Endodermal cell (in vitro differentiated cells): ENCODE results near the gene DNAH8. TPM values are rescaled to one million over a fixed set of nuclear protein-coding genes. Genes with fewer than 3 reads are reported as not detected.

Experiments
- DNase-seq: peaks from one replicate; pipeline ENCODE4 v3.0.0-alpha.2; 2017
- H3K27ac ChIP-seq: 2 replicates; pipeline ENCODE4 v1.5.1; 2013; ENCODE audit warnings: mild to moderate bottlenecking, low read depth, low read length, moderate library complexity
- H3K27me3 ChIP-seq: 2 replicates; pipeline ENCODE4 v1.6.1; 2013; ENCODE audit warnings: mild to moderate bottlenecking, low read length, moderate library complexity; ENCODE audit not compliant: insufficient read depth, control insufficient read depth, poor library complexity, severe bottlenecking
- H3K36me3 ChIP-seq: 2 replicates; pipeline ENCODE4 v1.7.0; 2013; ENCODE audit warnings: mild to moderate bottlenecking, low read length, moderate library complexity; ENCODE audit not compliant: control insufficient read depth, insufficient read depth
- H3K4me1 ChIP-seq: one replicate; pipeline ENCODE4 v1.7.0; 2013; ENCODE audit warnings: low read length; ENCODE audit not compliant: control insufficient read depth, insufficient read depth
- H3K4me3 ChIP-seq: 2 replicates; pipeline ENCODE4 v1.5.1; 2013; ENCODE audit warnings: mild to moderate bottlenecking, low read length, moderate library complexity
- H3K9ac ChIP-seq: 2 replicates; pipeline ENCODE4 v1.6.1; 2013; ENCODE audit warnings: mild to moderate bottlenecking, low read length, moderate library complexity; ENCODE audit not compliant: poor library complexity, severe bottlenecking; ENCODE audit errors: extremely low read depth
- H3K9me3 ChIP-seq: 2 replicates; pipeline ENCODE4 v1.6.1; 2013; ENCODE audit warnings: mild to moderate bottlenecking, low read length, moderate library complexity; ENCODE audit not compliant: control insufficient read depth
- H3K27ac Mint-ChIP-seq: 2 replicates; pipeline ENCODE4 v1.8.0; 2020; ENCODE audit warnings: mixed read lengths
- H3K27me3 Mint-ChIP-seq: 2 replicates; pipeline ENCODE4 v1.8.0; 2021; ENCODE audit warnings: mild to moderate bottlenecking, mixed read lengths; ENCODE audit not compliant: insufficient read depth
- H3K36me3 Mint-ChIP-seq: 2 replicates; pipeline ENCODE4 v1.8.0; 2020; ENCODE audit warnings: low read depth, mixed read lengths
- H3K4me1 Mint-ChIP-seq: 2 replicates; pipeline ENCODE4 v1.8.0; 2020; ENCODE audit warnings: mixed read lengths
- H3K4me3 Mint-ChIP-seq: 2 replicates; pipeline ENCODE4 v1.8.0; 2020; ENCODE audit warnings: mild to moderate bottlenecking, moderate library complexity, mixed read lengths
- H3K9me3 Mint-ChIP-seq: 2 replicates; pipeline ENCODE4 v1.8.0; 2020; ENCODE audit warnings: mild to moderate bottlenecking, mixed read lengths
- CTCF ChIP-seq: fragments of 200-600 bp; sonication (generic); conservative IDR thresholded peaks from 2 replicates; pipeline ENCODE4 v1.5.0; 2021; ENCODE audit warnings: antibody characterized with exemption, mild to moderate bottlenecking
- WGBS, 2 experiments: methylation state at CpG; one replicate each; pipeline versions ENCODE4 v1.1.5 to v1.1.7; 2013; ENCODE audit warnings: missing lambda C conversion rate in 2 of 2, mixed read lengths in 1 of 2; ENCODE audit not compliant: insufficient coverage in 1 of 2, insufficient read length in 1 of 2; 5-methylcytosine and 5-hydroxymethylcytosine counted together
- total RNA-seq, 2 donors: library from RNA; stranded (reverse); fragmentation: NEBNext Ultra II Directional in 1 of 2; extraction: Animal tissue kit (Norgen Biotek cat#: 25700) in 1 of 2; gene quantifications; 2 replicates in 1 of 2; 3 replicates in 1 of 2; pipeline ENCODE4 v1.2.1, GENCODE V29; 2021

The DNAH8 gene
- total RNA-seq, 2 donors from 2014 or later: not detected

- 91 to 100% methylated on average over 2 of the region's 2 CpGs for WGBS, 2 experiments
- no peaks in the 10 kb centered on the region for H3K27me3 ChIP-seq
- no peak for TF ChIP-seq CTCF
- no peaks in the 10 kb centered on the region for H3K4me1 ChIP-seq
- DNase-seq: no peak
- peaks cover 4% of the 10 kb centered on the region for H3K27me3 Mint-ChIP-seq
- H3K9me3 ChIP-seq: no peaks in the 10 kb centered on the region
- H3K27ac ChIP-seq: no peak overlapping the region
- H3K36me3 Mint-ChIP-seq: no peaks in the 10 kb centered on the region
- no peaks in the 10 kb centered on the region for H3K9me3 Mint-ChIP-seq
- peaks cover 14% of the 10 kb centered on the region for H3K4me1 Mint-ChIP-seq
- H3K4me3 Mint-ChIP-seq: no peak overlapping the region
- H3K36me3 ChIP-seq: no peaks in the 10 kb centered on the region
- H3K9ac ChIP-seq: no peak overlapping the region
- no peak overlapping the region for H3K27ac Mint-ChIP-seq
- H3K4me3 ChIP-seq: no peak overlapping the region
These were observed 133.6 kb downstream of the DNAH8 start for GRCh38 chr6:38848760-38849159.

GRCh38 chr6:38852215-38852614 lies 137.1 kb downstream of the DNAH8 start:
- no peak overlapping the region for H3K4me3 Mint-ChIP-seq
- TF ChIP-seq CTCF: no peak
- peaks cover 18% of the 10 kb centered on the region for H3K4me1 Mint-ChIP-seq
- Histone ChIP-seq H3K9ac (no peak overlapping the region), H3K27me3 (no peaks in the 10 kb centered on the region), H3K4me1 (no peaks in the 10 kb centered on the region), H3K9me3 (no peaks in the 10 kb centered on the region), H3K4me3 (no peak overlapping the region), H3K27ac (no peak overlapping the region), H3K36me3 (no peaks in the 10 kb centered on the region)
- DNase-seq: peak; percentile 61
- no peaks in the 10 kb centered on the region for H3K9me3 Mint-ChIP-seq
- H3K27me3 Mint-ChIP-seq: peaks cover 2% of the 10 kb centered on the region
- no peaks in the 10 kb centered on the region for H3K36me3 Mint-ChIP-seq
- H3K27ac Mint-ChIP-seq: peak overlapping the region; percentile 28
- 86 to 100% methylated on average over 1 to 3 of the region's 3 CpGs for WGBS, 2 experiments

GRCh38 chr6:38853236-38853635 lies 138.1 kb downstream of the DNAH8 start:
- no peaks in the 10 kb centered on the region for H3K36me3 Mint-ChIP-seq
- DNase-seq: no peak
- no peaks in the 10 kb centered on the region for H3K9me3 Mint-ChIP-seq
- no peak overlapping the region for H3K27ac Mint-ChIP-seq
- no peaks in the 10 kb centered on the region for H3K9me3 ChIP-seq
- H3K4me3 Mint-ChIP-seq: no peak overlapping the region
- H3K4me1 ChIP-seq: no peaks in the 10 kb centered on the region
- no peaks in the 10 kb centered on the region for H3K27me3 ChIP-seq
- H3K4me3 ChIP-seq: no peak overlapping the region
- no peak overlapping the region for H3K27ac ChIP-seq
- H3K27me3 Mint-ChIP-seq: peaks cover 2% of the 10 kb centered on the region
- H3K36me3 ChIP-seq: no peaks in the 10 kb centered on the region
- TF ChIP-seq CTCF: no peak
- no peak overlapping the region for H3K9ac ChIP-seq
- peaks cover 18% of the 10 kb centered on the region for H3K4me1 Mint-ChIP-seq
- 88% methylated on average over 1 of the region's 2 CpGs; no CpG with 5 or more reads in 1 of the 2 experiments for WGBS, 2 experiments
